NCI-H2196 treated with DMSO at 0.1 percent for 48 hours (cell line): ENCODE data around the gene YAP1.

ENCODE experiments used
- DNase-seq: peaks from one replicate; lab custom pipeline; 2025; ENCODE audit not compliant: unreplicated experiment; lab: John Stamatoyannopoulos, UW

Gene YAP1

DNA sequence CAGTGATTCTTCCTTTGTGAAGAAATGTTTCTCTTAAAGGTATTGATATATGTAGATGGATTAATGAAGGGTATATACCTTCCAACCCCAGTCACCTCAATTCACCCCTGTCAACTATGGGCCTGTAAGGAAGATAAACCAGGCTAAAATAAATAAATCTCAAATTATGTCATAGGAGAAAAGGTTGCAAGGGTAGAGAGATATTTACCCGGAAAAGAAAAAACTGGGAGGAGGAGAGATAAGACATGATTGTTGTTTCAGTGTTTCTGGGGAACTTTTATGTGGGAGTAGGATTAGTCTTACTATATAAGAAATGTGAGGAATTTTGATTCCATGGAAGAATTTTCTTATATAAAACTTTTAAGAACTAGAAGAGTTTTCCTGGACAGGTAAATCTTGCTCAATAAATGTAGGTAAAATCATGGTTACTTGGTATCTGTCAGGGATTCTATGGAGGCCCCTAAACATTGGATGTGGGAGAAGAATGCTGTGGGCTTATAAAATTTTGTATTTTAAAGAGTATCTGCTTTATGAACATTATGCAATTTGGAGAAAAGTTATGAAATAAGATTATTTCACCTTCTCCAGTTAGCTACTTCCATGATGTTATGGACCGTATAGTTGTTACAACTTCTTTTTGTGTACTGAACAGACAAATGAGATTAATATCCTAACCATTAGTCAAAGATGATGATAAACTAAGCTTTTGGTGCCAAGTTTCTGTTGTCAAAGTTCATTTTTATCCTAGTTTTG is 6.4 kb downstream of the YAP1 start:
- no peak for DNase-seq

DNA sequence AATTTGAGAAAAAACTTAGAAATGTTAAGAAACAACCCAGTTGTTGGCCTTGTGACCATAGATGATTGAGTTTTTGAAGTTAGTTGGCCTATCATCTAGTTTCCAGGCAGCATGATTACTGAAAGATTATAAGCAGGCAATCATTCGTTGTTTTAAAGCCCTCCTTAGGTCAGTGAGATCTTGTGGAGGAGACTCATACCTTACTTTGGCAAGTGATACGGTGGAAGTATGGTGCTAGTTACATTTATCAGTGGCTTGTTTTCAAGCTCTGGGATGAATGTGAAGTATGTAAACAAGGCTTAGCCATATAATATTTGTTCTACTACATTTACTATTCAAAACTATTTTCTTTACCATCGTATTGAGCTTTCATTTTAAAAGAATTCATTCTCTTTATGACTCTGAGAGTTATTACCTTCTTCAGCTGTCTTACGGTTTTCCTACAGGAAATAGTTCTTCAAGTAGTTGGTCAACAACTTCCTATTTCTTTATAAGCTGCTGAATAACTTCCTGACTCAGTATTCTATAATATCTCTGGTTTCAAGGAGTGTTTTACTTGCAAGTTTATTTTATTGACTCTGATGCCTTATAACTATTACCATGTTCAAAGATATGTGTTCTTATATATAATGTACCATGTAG is 7.3 kb downstream of the YAP1 start:
- no peak for DNase-seq

DNA sequence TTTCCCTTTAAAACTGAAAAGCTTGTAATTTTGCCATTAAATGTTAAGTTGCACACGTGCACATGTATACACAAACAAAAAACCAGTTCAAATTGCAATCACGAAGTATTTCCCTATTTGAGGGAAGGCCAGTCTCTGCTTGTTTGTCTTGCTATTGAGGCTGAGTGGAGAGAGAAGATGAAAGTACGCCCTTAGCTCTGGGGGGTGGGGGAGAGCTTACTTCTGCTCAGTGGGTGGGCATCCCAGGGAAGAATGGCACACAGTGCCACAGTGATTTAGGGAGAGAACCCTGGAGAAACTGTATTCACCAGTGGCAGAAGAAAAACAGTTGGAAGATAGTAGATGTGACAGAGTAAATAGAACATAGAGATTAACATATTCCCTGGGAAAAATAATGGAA is 8.7 kb downstream of the YAP1 start:
- no peak for DNase-seq

DNA sequence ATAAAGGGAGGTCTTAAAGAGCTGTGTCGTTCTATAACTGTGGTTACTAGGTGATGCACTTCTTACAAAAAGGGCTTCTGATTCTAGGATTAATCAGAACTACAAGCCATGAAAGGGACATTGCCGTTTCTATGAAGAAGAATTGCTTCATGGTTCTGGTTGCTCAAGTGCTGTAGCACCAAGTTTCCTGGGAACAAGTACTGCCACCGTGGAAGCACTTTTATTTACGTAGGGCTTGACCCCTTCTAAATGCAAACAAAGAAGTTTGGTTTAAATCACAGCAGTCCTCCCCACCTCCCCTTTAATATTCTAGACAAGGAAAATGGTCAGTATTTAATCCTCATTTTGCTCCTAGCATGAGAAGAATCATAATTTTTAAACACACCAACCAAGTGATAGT is 9.8 kb downstream of the YAP1 start:
- DNase-seq: no peak

DNA sequence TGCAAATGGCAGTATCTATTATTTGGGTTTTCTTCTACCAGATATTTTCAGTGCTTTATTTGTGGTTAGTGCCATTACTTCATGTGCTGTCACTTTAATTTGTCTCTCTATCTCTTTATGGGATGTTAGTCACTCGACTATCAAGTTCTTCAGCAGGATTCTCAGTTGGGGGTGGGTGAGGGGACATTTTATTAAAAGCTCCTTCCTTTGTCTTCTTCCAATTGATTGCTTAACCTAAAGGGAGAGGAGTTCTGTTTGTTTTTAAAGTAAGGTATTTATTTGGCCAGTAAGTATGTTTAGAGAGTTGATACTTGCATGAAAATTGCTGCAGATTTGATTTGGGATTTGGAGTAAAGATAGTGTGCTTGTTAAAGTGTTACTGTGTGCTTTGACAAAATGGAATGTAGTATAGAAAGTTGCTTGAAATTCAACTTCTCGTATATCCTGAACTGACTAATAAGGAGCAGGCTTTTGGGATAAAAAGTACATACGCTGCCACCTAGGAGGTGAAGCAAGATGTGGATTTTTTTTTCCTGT is 10.3 kb downstream of the YAP1 start:
- DNase-seq: no peak

DNA sequence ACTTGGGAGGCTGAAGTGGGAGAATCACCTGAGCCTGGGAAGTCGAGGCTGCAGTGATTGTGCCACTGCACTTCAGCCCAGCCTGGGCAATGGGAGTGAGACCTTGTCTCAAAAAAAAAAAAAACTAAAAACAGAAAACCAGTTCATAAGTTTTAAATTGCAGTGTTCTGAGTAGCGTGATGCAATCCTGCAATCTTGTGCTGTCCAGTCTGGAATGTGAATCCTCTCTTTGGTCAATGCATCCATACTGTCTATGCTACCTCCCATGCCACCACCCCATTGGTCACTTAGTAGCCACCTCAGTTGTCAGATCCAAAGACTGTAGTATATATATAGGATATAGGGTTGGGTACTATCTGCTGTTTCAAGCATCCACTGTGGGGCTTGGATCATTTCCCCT is 11.1 kb downstream of the YAP1 start:
- DNase-seq: no peak

DNA sequence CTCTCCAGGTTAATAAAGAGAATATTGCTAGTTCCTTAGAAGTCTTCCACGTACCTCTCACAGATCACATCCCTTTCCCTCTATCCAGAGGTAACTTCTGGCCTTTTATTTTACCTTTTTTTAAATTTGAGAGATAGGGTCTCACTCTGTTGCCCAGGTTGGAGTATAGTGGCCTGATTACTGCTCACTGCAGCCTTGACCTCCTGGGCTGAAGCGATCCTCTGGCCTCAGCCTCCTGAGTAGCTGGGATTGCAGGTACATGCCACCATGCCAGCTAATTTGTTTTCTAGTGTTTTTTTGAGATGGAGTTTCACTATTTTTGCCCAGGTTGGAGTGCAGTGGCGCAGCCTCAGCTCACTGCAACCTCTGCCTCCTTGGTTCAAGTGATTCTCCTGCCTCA is 24.4 kb downstream of the YAP1 start:
- no peak for DNase-seq

DNA sequence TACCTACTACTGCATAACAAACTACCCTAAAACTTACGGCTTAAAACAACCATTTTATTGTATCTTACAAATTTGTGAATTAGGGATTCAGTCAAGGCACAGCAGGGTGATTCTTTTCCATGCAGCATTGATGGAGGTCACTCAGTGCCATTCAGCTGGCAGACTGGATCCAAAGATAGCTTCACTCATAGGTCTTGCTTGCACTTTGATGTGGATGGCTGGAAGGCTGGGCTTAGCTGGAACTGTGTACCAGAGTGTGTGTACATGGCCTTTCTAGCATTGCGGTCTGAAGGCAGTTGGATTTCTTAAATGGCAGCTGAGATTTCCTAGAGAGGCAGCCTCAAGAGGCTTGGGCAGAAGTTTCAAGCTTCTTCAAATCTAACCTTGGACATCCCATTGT is 25.0 kb downstream of the YAP1 start:
- no peak for DNase-seq

DNA sequence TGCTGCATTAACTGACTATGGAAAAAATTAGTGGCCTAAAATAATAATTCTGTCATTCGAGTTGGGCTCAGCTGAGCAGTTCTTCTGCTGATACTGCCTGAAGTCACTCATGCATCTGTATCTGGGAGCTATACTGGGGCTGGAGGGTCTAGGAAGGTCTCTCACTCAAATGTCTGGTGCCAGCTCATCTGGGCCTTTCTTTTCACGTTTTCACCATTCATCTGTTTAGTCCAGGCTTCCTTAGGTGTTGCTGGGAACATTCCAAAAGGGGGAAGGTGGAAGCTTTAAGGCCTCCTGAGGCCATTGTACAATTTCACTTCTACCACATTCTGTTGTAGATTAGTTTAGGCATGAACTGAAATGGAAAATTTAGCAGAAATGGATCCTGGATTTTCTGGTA is 28.0 kb downstream of the YAP1 start:
- no peak for DNase-seq

DNA sequence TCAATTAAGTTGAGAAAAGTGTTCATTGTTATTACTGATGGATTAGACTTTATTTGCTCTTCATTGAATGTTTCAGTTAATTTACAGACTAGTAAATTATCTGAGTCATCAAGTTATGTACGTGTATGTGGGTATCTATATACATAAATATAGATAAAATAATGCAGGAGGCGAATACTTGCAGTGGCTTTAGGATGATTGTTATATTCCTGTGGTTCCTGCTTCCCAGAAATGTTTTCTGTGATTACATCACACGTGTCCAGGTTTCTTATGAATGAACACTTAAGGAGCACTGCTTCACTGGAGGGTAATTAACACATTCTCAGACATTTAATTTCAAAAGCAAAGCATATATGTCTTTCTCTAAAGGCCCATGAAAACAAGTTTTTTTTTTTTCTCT is 28.4 kb downstream of the YAP1 start:
- no peak for DNase-seq

DNA sequence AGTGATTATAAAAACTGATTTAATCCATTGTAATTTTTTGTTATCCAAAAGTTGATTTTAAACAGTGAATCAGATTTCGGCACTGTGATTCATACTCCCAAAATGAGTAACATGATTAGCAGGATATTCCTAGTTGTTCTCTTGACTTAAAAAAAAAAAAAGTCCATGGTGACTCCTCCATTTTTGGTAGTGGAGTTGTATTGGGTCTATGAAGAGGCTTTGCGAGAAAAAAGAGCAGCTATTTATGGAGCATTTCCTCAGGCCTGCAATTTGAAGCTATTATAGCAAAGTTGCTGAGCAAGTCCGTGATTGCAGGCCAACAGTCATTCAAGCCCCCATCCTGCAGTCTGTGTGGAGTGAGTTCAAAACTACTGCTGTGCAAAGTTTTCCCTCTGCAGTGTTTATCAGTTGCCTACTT is 28.8 kb downstream of the YAP1 start:
- DNase-seq: no peak

DNA sequence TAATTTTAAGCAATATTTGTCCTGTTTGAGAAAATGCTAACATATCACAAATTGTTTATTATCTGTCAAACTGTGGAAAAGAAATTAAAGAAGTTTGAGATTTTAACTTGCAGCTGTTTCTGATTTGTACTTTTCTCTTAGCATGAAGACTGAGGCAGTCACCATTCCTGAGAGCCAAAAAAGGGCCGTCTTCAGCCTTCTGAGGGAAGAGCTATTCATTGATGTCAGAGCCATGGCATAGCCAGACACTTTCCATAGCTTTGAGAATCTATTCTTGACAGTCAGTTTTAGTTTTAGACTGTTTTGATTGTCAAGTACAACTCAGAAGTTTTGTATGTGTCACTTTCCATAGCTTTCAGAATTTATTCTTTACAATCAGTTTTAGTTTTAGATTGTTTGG is 32.1 kb downstream of the YAP1 start:
- DNase-seq: no peak

DNA sequence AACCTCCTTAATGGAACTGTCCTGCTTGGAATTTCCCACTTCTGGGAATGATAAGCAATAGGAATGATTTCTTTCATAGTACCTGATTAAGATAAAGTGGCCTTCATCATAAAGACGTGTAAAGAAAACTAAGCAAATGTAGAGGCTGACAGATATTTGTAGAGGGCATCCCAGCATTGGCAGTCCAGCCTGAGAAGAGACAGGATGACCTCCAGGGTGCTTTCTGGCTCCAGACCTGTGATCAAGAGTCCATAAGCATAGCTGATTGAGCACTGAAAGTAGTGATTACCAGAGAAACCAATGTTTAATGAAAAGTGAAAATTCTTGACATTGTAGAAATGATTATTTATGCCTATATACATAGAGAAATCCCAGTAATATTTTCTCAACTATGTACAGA is 33.6 kb downstream of the YAP1 start:
- DNase-seq: no peak

DNA sequence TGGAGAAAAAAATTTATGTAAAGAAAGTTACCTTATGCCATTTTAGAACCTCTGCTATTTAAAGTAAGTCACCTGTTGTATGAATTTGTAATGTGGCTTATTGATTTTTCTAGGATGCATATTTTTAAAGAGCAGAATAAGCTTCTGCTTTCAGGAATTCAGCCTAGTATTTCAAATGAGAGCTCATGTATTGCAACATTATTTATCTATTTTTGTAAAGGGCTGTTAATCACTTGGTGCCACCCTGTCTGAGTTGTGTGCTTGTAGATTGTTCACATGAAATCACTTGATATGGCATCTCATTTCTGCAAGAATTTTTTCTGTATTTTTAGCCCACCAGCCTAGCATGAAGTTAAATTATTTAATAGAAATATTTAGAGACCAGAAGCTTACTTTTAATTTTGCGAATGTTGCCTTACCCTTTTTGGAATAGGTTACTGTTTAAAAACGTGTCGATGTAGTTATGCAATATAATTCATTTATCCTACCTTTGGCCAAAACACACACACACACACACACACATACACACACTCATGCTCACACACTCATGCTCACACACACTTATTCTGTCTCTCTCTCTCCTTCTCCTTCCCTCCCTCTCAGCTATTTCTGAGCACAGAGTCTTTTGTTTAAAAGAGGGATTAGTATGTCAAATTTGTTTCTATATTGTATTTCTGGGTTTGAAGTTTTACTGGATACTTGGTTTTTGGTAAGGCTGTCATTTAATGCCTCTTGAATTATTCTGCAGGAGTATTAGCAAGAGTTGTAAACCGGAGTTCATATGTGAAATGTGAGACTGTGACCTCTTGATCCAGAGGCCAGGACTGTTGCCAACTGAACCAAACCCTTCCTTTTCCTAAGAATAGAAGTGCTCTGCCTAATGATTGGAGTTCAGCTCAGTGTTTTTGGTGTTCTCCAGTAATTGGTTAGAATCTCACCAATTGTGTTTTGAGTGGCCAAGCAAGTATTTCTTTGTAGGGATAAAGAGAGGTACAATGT is 34.4 kb downstream of the YAP1 start:
- no peak for DNase-seq

DNA sequence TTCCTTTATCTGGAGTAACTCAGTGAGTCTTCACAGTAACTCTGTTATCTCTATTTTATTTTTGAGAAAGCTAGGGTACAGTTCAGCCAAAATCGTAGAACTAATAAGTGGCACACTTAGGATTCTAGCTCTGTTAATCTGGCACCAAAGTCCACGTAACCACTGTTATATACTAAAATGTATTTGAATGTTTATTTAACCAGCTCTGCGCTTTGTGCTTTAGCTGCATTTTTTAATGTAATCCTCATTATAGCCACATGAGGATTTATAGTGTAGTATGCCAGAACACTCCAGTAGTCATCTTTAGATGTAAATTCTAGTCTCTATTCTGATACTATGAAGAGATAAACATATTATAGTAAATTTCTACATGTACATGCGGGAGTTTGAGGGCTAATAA is 36.8 kb downstream of the YAP1 start:
- DNase-seq: no peak

DNA sequence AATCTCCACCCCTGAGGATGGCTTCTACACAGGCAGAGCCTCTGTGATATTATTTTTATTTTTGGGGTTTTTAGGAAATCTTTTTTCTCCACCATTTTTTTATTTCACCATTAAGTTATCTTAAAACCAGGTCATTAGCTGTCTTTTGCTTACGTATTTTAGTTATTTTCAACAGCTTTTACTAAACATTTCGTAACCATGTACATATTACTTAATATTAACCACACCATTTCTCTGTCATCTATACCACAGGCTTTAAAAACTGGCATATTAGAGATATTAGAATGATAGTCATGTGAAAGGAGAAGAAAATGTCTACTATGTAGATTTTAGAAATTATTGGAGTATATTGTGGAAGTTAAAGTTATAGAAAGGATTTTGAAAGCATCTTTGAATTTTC is 37.4 kb downstream of the YAP1 start:
- DNase-seq: no peak

DNA sequence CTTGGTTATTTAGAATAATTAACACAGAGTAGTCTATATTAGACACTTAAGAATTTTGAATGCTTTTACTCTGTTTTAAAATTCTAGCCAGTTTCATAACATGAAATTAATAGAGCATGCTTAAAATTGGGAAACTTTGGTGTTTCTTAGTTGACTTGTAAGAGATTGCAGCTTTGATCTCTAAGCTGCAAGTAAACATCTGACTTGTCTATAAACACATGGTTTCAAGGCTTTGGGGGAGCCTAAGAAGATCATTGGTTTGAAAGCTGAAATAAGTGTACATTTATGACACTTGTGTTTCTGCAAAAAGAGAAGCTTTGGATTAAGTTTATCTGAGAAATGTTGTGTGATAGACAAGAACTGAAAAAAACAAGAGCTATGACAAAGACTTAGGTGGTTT is 37.8 kb downstream of the YAP1 start:
- DNase-seq: no peak

DNA sequence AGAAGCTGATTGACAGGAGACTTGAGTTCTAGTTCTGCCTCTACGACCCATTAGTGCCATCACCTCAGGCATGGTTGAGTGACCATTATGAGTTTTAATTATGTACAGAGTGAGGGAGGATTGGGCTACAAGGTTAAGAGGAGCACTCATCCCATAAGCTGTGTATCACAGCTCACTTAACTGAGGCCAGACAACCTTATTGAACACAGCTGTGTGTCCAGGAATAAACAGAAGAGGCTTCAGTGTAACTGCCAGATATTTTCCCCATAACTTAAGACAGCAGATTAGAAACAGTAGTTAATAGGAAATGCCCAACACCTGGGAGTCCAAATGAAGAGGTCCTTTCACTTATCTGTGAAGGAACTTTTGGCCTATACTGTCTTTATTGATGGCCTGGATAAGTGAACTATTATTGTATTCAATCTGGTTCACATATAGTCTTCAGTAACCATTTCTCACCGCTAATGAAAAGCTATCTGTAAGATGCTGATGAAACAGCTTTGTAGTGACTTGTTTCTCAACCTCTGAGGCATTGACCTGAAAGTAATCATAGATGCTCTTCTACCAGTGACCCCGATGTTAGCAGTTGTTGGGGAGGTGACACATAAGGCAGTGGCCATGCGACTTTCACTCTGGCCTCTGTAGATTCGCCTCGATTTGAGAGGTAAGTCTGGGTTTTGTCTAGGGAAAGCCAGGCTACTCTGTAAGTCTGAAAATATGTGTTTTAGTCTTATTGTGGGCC is 41.7 kb downstream of the YAP1 start:
- no peak for DNase-seq

DNA sequence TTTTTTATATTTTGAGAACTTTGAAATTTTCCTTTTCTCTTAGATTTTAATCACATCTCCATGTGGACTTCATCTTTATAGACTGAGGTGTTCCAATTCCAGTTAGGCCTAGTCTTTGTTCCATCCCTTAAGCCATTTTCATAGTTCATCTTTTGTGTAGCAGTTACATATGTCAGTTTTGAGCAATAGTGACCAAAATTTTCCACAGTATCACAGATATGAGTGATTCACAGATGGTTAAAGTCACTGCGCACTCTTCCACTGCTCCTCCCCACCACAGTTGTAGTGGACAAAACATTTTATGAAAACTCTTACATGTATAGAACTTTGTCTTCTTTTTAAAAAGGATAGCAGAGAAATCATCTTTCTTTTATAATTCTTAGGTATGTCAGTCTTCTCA is 42.8 kb downstream of the YAP1 start:
- no peak for DNase-seq

DNA sequence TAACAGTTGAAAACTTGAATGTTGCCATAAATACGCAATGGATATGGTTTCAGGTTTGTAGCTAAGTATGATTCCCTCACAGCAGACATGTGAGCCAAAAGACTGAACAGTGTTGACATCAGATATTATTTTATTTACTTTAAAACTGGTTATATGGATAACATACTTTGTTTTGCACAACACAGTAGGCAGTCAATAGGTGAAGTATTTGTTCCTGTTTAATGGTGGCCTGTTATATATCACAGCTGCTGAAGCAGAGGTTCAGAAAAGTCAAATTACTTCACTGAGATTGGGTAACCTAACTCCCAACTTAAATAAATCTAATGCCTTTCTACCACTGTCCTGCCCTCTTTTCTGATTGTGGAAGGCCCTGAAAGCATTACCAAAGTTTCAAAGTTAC is 44.6 kb downstream of the YAP1 start:
- no peak for DNase-seq

DNA sequence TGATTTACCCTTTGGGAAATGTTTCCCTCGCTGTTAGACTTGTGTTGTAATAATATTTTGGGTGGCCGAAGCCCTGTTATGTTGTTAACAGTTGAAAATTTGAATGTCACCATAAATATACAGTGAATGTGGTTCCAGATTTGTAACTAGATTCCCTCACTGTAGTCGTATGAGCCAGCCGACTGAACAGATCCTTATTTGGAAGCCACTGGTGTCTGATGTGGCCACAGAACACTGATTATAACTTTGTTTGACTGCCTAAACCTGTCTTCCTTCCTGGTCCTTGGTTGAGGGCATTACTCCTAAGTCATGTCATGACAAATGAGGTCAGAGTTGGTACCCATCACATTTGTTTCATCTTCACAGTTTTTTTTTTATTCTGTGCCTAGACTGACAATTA is 45.4 kb downstream of the YAP1 start:
- no peak for DNase-seq
